Measurements from ENCODE around the gene NPR3. TPM values are rescaled to one million over a fixed set of nuclear protein-coding genes. Genes with fewer than 3 reads are reported as not detected.

NPR3 gene
- total RNA-seq, 6 experiments from 2014 or later: 23.8 to 56.3 (median 25.5) TPM

DNA sequence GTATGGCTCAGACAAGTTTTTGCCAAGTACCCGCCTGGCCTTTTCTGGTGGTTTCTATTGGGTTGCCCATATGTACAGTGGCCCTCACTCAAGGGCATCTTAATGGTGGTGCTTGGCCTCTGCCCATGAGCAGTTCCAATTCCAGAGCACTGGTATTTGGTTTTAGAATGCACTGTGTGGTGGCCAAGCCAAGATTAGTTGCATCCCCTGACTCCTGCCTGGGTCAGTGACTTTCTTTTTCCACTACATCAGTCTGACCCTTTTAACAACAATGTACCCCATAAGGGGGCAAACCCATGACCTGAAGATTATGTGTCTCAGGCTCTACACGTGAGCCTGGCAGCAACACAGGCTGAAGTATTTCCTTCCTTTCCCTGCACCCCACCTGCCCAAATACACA, 34.2 kb downstream of the NPR3 start:
- Mint-ChIP-seq H3K36me3 (ENCODE audit: low read depth) (peaks cover 56% of the 10 kb centered on the region), H3K27me3 (ENCODE audit: insufficient read depth) (no peaks in the 10 kb centered on the region; the same call in 1 of the 2 replicates), H3K4me1 (ENCODE audit: low read depth) (peaks cover 4% of the 10 kb centered on the region; the same call in 1 of the 2 replicates), H3K9me3 (no peaks in the 10 kb centered on the region), H3K27ac (no peak overlapping the region), H3K4me3 (no peak overlapping the region)
- DNase-seq: no peak
- no peak for TF ChIP-seq CTCF (IDR thresholded peaks at IDR 0.05)

GRCh38 chr5:32752411-32752810, 41.3 kb downstream of the NPR3 start:
- Mint-ChIP-seq H3K36me3 (ENCODE audit: low read depth) (peaks cover 51% of the 10 kb centered on the region), H3K4me3 (no peak overlapping the region), H3K9me3 (no peaks in the 10 kb centered on the region; the same call in 1 of the 2 replicates), H3K27me3 (ENCODE audit: insufficient read depth) (no peaks in the 10 kb centered on the region; the same call in 1 of the 2 replicates), H3K4me1 (ENCODE audit: low read depth) (peaks cover 25% of the 10 kb centered on the region), H3K27ac (peak overlapping the region; percentile 84; the same call in 1 of the 2 replicates)
- no peak for TF ChIP-seq CTCF (IDR thresholded peaks at IDR 0.05)
- DNase-seq: no peak

DNA sequence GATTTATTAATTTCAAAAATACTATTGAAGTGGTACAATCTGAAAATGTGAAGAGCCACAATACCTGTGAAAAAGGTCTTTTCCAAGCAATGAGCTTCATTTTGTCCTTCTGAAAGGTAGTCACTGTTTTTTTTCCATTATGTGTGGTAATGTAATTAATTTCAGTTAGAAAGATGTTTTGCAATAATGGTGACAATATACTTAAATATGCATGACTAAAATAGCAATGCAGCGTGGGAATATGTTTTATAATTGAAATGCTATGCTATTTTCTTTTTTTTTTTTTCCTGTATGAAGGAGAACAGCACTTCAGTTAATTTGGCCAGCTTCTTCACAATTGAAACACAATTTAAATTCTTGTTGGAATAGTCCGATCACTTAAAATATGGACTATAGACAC, 41.9 kb downstream of the NPR3 start:
- DNase-seq: peak; percentile 47
- TF ChIP-seq CTCF (IDR thresholded peaks at IDR 0.05): no peak
- Mint-ChIP-seq H3K9me3 (no peaks in the 10 kb centered on the region; the same call in 1 of the 2 replicates), H3K27me3 (ENCODE audit: insufficient read depth) (no peaks in the 10 kb centered on the region; the same call in 1 of the 2 replicates), H3K4me3 (peak overlapping the region; percentile 53), H3K4me1 (ENCODE audit: low read depth) (peaks cover 25% of the 10 kb centered on the region), H3K36me3 (ENCODE audit: low read depth) (peaks cover 47% of the 10 kb centered on the region), H3K27ac (peak overlapping the region; percentile 84)

- H3K27ac Mint-ChIP-seq: peak overlapping the region; percentile 84
- H3K4me1 Mint-ChIP-seq (ENCODE audit: low read depth): peaks cover 32% of the 10 kb centered on the region
- TF ChIP-seq CTCF (IDR thresholded peaks at IDR 0.05): peak; percentile 49
- peak; percentile 45 for DNase-seq
- H3K9me3 Mint-ChIP-seq: no peaks in the 10 kb centered on the region; the same call in 1 of the 2 replicates
- no peak overlapping the region for H3K4me3 Mint-ChIP-seq
- peaks cover 43% of the 10 kb centered on the region for H3K36me3 Mint-ChIP-seq (ENCODE audit: low read depth)
- H3K27me3 Mint-ChIP-seq (ENCODE audit: insufficient read depth): no peaks in the 10 kb centered on the region; the same call in 1 of the 2 replicates
Observed at GRCh38 chr5:32753765-32754164, 42.6 kb downstream of the NPR3 start.

DNA sequence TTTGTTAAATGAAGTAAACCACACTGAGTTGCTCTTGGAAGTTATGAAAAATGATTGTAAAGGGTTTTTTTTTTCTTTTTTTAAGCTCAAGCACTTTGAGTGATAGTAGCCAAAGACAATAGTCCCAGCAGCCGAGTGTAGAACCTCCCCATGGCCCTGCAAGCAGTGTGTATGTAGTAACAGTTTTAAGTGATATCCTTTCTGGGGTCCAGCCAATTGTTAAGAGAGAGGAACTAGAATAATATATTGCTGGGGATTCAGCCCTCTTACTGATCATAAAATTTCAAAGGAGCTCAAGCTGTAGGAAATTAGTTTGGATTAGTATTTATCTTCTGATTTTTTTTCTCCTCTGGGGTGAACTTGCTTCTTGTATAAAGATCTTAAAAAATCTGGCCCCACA, 43.2 kb downstream of the NPR3 start:
- no peaks in the 10 kb centered on the region; the same call in 1 of the 2 replicates for H3K9me3 Mint-ChIP-seq
- peaks cover 44% of the 10 kb centered on the region for H3K36me3 Mint-ChIP-seq (ENCODE audit: low read depth)
- H3K27me3 Mint-ChIP-seq (ENCODE audit: insufficient read depth): no peaks in the 10 kb centered on the region; the same call in 1 of the 2 replicates
- no peak for DNase-seq
- no peak overlapping the region for H3K4me3 Mint-ChIP-seq
- H3K27ac Mint-ChIP-seq: peak overlapping the region; percentile 84
- peaks cover 37% of the 10 kb centered on the region for H3K4me1 Mint-ChIP-seq (ENCODE audit: low read depth)
- TF ChIP-seq CTCF (IDR thresholded peaks at IDR 0.05): no peak

All from HFFc6 (cell line).